GM18951 (cell line): ENCODE results near the gene TNS2.

ENCODE experiments used
- POLR2A ChIP-seq: IDR thresholded peaks from 4 replicates; pipeline ENCODE4 v1.6.1; 2011; ENCODE audit warnings: mild to moderate bottlenecking; ENCODE audit not compliant: insufficient read length, insufficient read depth; ENCODE audit errors: extremely low read depth
- in situ Hi-C: fragments of 300-500 bp; cut with MboI; formaldehyde crosslinking; loops from one replicate; pipeline ENCODE4 v1.12.0; 2022; ENCODE audit warnings: low sequenced_read_pairs, mixed read lengths, inconsistent platforms; ENCODE audit not compliant: unreplicated experiment

The TNS2 gene

GRCh38 chr12:53074283-53074998 is 24.6 kb downstream of the TNS2 start:
- in situ Hi-C loops: no loop called here

GRCh38 chr12:53074999-53075370 is 25.1 kb downstream of the TNS2 start:
- no peak for TF ChIP-seq POLR2A
- in situ Hi-C loops: no loop called here

More at GRCh38 chr12:53074283-53074998, 24.6 kb downstream of the TNS2 start:
- no peak for TF ChIP-seq POLR2A

- no peak for TF ChIP-seq POLR2A
- in situ Hi-C loops: no loop called here
Observed at GRCh38 chr12:53076461-53076860, 26.6 kb downstream of the TNS2 start.

- no peak for TF ChIP-seq POLR2A
- in situ Hi-C loops: no loop called here
Observed at GRCh38 chr12:53077030-53077429, 27.2 kb downstream of the TNS2 start.

- no peak for TF ChIP-seq POLR2A
- in situ Hi-C loops: no loop called here
Observed at GRCh38 chr12:53078425-53079225, 28.8 kb downstream of the TNS2 start.

DNA sequence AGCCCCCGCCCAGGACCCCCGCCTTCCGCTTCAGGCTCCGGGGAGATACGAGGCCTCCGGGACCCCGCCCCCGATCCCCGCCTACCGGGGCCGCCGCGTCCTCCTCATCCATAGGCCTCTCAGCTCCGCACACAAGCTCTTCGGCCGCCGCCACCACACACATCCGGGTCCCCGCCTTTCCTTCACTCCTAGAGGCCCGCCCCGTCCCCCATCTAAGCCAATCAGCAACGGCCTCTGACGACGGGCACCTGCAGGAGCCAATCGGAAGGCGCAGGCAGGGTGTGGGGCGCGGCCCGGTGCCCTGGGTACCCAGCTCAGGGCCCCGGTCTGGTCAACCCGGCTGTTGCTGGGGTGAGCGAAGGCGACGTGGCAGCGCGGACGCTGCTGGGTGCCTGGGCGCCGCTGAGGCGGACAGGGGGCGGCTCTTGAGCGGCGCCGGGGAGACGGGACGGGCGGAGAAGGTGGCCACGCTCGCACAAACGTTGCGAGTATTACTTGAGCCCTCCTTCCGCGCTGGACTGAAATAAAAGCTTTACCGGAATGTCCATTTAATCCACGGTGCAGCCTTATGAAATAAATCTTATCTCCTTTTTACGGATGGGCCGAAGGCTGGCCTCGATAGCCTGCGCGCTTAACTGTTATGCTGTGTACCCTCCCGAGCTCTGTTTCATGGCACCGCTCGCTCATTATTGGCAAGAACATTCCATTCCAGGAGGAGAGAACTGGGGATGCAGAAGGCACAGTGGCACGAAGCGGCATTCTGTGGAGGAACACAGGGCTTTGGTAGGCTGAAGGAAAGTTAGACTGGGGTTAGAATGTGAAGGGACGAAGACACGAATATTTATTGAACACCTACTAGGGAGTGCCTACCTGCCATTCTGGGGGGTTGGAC is 29.6 kb downstream of the TNS2 start, which contains the start of gene SPRYD3:
Gene SPRYD3, minus strand, starts transcription at position 165 of the 892 bp plus-strand sequence. Its CDS starts 57 bp downstream, at position 108.
- in situ Hi-C loops: no loop called here
- TF ChIP-seq POLR2A: peak; percentile 97

GRCh38 chr12:53082637-53083175 is 32.8 kb downstream of the TNS2 start:
- TF ChIP-seq POLR2A: no peak
- in situ Hi-C loops: no loop called here

DNA sequence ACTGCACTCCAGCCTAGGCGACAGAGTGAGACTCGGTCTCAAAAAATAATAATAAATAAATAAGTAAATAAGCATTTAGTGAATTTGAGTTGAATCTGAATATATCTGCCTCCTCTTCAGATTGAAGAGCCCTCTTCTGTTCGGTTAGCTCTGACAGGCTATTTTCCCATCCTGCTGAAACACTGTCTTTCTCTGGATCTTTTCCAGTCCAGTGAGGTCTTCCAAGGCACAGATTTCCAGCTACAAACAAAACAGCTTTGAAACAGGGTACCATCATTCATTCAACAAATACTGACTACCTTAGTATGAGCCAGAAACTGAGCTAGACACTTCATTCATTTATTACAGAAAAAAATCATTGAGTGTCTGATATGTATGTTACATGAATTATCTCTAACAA is 36.5 kb downstream of the TNS2 start:
- no peak for TF ChIP-seq POLR2A
- in situ Hi-C loops: no loop called here

GRCh38 chr12:53090105-53090504 is 40.2 kb downstream of the TNS2 start:
- in situ Hi-C loops: no loop called here
- no peak for TF ChIP-seq POLR2A

- in situ Hi-C loops: no loop called here
- TF ChIP-seq POLR2A: no peak
Observed at GRCh38 chr12:53090554-53090953, 40.7 kb downstream of the TNS2 start.

- TF ChIP-seq POLR2A: no peak
- in situ Hi-C loops: no loop called here
Observed at GRCh38 chr12:53091756-53092155, 41.9 kb downstream of the TNS2 start.

DNA sequence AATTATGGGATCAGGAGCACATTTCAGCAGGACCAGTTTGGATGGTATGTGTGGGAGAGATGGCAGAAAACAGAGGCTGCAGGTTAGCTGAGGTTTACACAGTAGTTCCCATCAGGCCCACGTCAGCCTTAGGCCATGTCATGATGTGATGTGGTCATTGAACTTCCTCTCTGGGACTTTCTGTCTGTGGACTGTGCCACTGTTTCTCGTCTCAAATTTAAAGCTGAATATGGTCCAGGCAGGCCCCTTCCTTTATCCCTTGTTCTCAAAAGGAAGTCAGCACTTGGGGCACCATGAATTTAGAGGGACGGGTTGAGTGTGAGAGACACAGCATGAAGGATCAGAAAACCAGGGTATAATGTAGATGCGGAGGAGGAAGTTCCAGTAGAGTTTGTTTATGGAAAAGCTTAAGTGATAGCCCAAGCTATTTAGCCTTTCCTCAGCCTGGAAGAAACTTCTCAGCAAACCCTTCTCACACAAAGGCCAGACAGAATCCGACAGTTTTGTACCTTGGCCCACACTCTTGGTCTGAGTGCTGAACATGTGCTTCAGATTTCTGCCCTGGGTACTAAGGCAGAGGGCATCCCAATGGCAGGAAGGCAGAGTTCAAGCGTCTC is 44.0 kb downstream of the TNS2 start:
- TF ChIP-seq POLR2A: no peak
- in situ Hi-C loops: no loop called here
